Parathyroid adenoma (tissue), 2 donors: ENCODE measurements around the gene C19orf12.

Experiments
- H2AFZ ChIP-seq: fragments of 300-600 bp; sonication (generic); one replicate; pipeline ENCODE4 v1.7.0; 2017; ENCODE audit warnings: antibody characterized with exemption, mild to moderate bottlenecking
- H3K27ac ChIP-seq: fragments of 300-600 bp; sonication (generic); one replicate; pipeline ENCODE4 v1.7.0; 2017
- H3K27me3 ChIP-seq: fragments of 300-600 bp; sonication (generic); one replicate; pipeline ENCODE4 v1.7.0; 2017; ENCODE audit warnings: low read length; ENCODE audit not compliant: control insufficient read depth, insufficient read depth
- H3K36me3 ChIP-seq: fragments of 300-600 bp; sonication (generic); one replicate; pipeline ENCODE4 v1.7.0; 2017; ENCODE audit warnings: low read length; ENCODE audit not compliant: control insufficient read depth, insufficient read depth
- H3K4me1 ChIP-seq: fragments of 300-600 bp; sonication (generic); one replicate; pipeline ENCODE4 v1.7.0; 2017; ENCODE audit warnings: control low read depth
- H3K4me2 ChIP-seq: fragments of 300-600 bp; sonication (generic); one replicate; pipeline ENCODE4 v1.7.0; 2017; ENCODE audit warnings: low read length
- H3K4me3 ChIP-seq: fragments of 300-600 bp; sonication (generic); one replicate; pipeline ENCODE4 v1.7.0; 2017; ENCODE audit warnings: low read depth, low read length
- H3K79me2 ChIP-seq: fragments of 300-600 bp; sonication (generic); one replicate; pipeline ENCODE4 v1.7.0; 2017; ENCODE audit warnings: control low read depth
- H3K9ac ChIP-seq: fragments of 300-600 bp; sonication (generic); one replicate; pipeline ENCODE4 v1.7.0; 2017; ENCODE audit warnings: mild to moderate bottlenecking
- H3K9me3 ChIP-seq: fragments of 300-600 bp; sonication (generic); one replicate; pipeline ENCODE4 v1.7.0; 2017; ENCODE audit warnings: low read length; ENCODE audit not compliant: control insufficient read depth
- CTCF ChIP-seq: fragments of 300-600 bp; sonication (generic); IDR thresholded peaks from one replicate; pipeline ENCODE4 v1.7.0; 2017; ENCODE audit warnings: antibody characterized with exemption, mild to moderate bottlenecking
- donor health status: primary hyperparathyroidism.

Gene C19orf12

GRCh38 chr19:29683009-29683408, 32.1 kb downstream of the C19orf12 start:
- H3K9me3 ChIP-seq: no peaks in the 10 kb centered on the region
- H3K4me3 ChIP-seq: no peak overlapping the region
- H3K4me2 ChIP-seq: no peak overlapping the region
- peaks cover 12% of the 10 kb centered on the region for H3K4me1 ChIP-seq
- no peak overlapping the region for H3K9ac ChIP-seq
- no peak for TF ChIP-seq CTCF
- H3K36me3 ChIP-seq: no peaks in the 10 kb centered on the region
- H3K27me3 ChIP-seq: no peaks in the 10 kb centered on the region
- H3K79me2 ChIP-seq: peaks cover 3% of the 10 kb centered on the region
- no peak overlapping the region for H2AFZ ChIP-seq
- H3K27ac ChIP-seq: no peak overlapping the region

- no peak overlapping the region for H3K4me2 ChIP-seq
- H3K79me2 ChIP-seq: peaks cover 3% of the 10 kb centered on the region
- H3K9me3 ChIP-seq: no peaks in the 10 kb centered on the region
- H3K36me3 ChIP-seq: no peaks in the 10 kb centered on the region
- no peak overlapping the region for H3K27ac ChIP-seq
- H3K9ac ChIP-seq: no peak overlapping the region
- TF ChIP-seq CTCF: no peak
- no peak overlapping the region for H2AFZ ChIP-seq
- peaks cover 9% of the 10 kb centered on the region for H3K4me1 ChIP-seq
- no peak overlapping the region for H3K4me3 ChIP-seq
- H3K27me3 ChIP-seq: no peaks in the 10 kb centered on the region
Observed at GRCh38 chr19:29682236-29682895, 32.7 kb downstream of the C19orf12 start.

- Histone ChIP-seq H3K27ac (no peak overlapping the region), H3K79me2 (peaks cover 3% of the 10 kb centered on the region), H3K27me3 (no peaks in the 10 kb centered on the region), H3K4me2 (no peak overlapping the region), H3K9ac (no peak overlapping the region), H3K4me1 (peaks cover 15% of the 10 kb centered on the region), H3K4me3 (no peak overlapping the region), H3K36me3 (no peaks in the 10 kb centered on the region), H2AFZ (no peak overlapping the region), H3K9me3 (no peaks in the 10 kb centered on the region)
- no peak for TF ChIP-seq CTCF
Observed at GRCh38 chr19:29681422-29682235, 33.4 kb downstream of the C19orf12 start.

- Histone ChIP-seq H3K36me3 (no peaks in the 10 kb centered on the region), H3K9ac (no peak overlapping the region), H3K27ac (no peak overlapping the region), H3K4me1 (peaks cover 22% of the 10 kb centered on the region), H3K9me3 (no peaks in the 10 kb centered on the region), H3K4me2 (no peak overlapping the region), H3K79me2 (peaks cover 4% of the 10 kb centered on the region), H2AFZ (no peak overlapping the region), H3K4me3 (no peak overlapping the region), H3K27me3 (no peaks in the 10 kb centered on the region)
- TF ChIP-seq CTCF: no peak
Observed at GRCh38 chr19:29680937-29681336, 34.1 kb downstream of the C19orf12 start.
